ENCODE results near the gene ZNF346. TPM values are rescaled to one million over a fixed set of nuclear protein-coding genes. Genes with fewer than 3 reads are reported as not detected.

Gene ZNF346
- total and polyA plus RNA-seq, 8 donors, result 4.5 to 10.4 (median 7.6) TPM

- no peak for FAIRE-seq
- Histone ChIP-seq H3K27me3 (no peaks in the 10 kb centered on the region), H3K36me3 (no peaks in the 10 kb centered on the region), H3K9me3 (no peaks in the 10 kb centered on the region), H3K4me1 (no peaks in the 10 kb centered on the region), H3K4me3 (no peak overlapping the region), H3K27ac (no peak overlapping the region)
- no peak for ATAC-seq
- no peak for DNase-seq
- intact Hi-C loops (cut with DNase I), result no loop called here
- 78 to 92% methylated on average over 10 of the region's 10 CpGs for WGBS, 2 donors
- TF ChIP-seq CTCF (IDR thresholded peaks at IDR 0.05), result no peak
Observed at GRCh38 chr5:177081859-177082258, 59.4 kb downstream of the ZNF346 start.

- H3K4me1 ChIP-seq, result no peaks in the 10 kb centered on the region
- no peak overlapping the region for H3K27ac ChIP-seq
- H3K9me3 ChIP-seq, result no peaks in the 10 kb centered on the region
- ATAC-seq (no peak), DNase-seq (no peak), FAIRE-seq (no peak)
- H3K36me3 ChIP-seq, result no peaks in the 10 kb centered on the region
- intact Hi-C loops (cut with DNase I), result no loop called here
- TF ChIP-seq CTCF (IDR thresholded peaks at IDR 0.05), result no peak
- no peaks in the 10 kb centered on the region for H3K27me3 ChIP-seq
- no peak overlapping the region for H3K4me3 ChIP-seq
- 45 to 51% methylated on average over 4 of the region's 4 CpGs for WGBS, 2 donors
Observed at GRCh38 chr5:177083357-177083756, 60.9 kb downstream of the ZNF346 start.

- no peak overlapping the region for H3K27ac ChIP-seq
- no peaks in the 10 kb centered on the region for H3K9me3 ChIP-seq
- DNase-seq, result no peak
- FAIRE-seq, result no peak
- intact Hi-C loops (cut with DNase I), result no loop called here
- H3K4me1 ChIP-seq, result no peaks in the 10 kb centered on the region
- ATAC-seq, result no peak
- H3K27me3 ChIP-seq, result no peaks in the 10 kb centered on the region
- 46 to 63% methylated on average over 4 of the region's 4 CpGs for WGBS, 2 donors
- no peak for TF ChIP-seq CTCF (IDR thresholded peaks at IDR 0.05)
- H3K4me3 ChIP-seq, result no peak overlapping the region
- no peaks in the 10 kb centered on the region for H3K36me3 ChIP-seq
Observed at GRCh38 chr5:177084175-177084574, 61.7 kb downstream of the ZNF346 start.

GRCh38 chr5:177085985-177086653, 63.6 kb downstream of the ZNF346 start:
- Histone ChIP-seq H3K4me1 (no peaks in the 10 kb centered on the region), H3K4me3 (no peak overlapping the region), H3K27me3 (no peaks in the 10 kb centered on the region), H3K9me3 (no peaks in the 10 kb centered on the region), H3K36me3 (peaks cover 0 to 4% (median 0%) of the 10 kb centered on the region in 3 donors), H3K27ac (peak overlapping the region in 3 of 4 donors; percentile 2 to 80 (median 41))
- intact Hi-C loops (cut with DNase I), result no loop called here
- ATAC-seq, result no peak
- DNase-seq, result no peak
- FAIRE-seq, result no peak
- no peak for TF ChIP-seq CTCF (IDR thresholded peaks at IDR 0.05)
- 56% methylated on average over 12 to 13 of the region's 13 CpGs for WGBS, 2 donors

GRCh38 chr5:177086654-177087397, 64.3 kb downstream of the ZNF346 start, which contains the start of gene FGFR4:
TSS of gene FGFR4 (plus strand) at chr5:177086915. CDS start at chr5:177089603, 2,688 bp downstream.
- no peak for FAIRE-seq

More at GRCh38 chr5:177086654-177087397, 64.3 kb downstream of the ZNF346 start, which contains the start of gene FGFR4:
- WGBS, 2 donors, result 1 to 2% methylated on average over 35 to 65 of the region's 68 CpGs
- no peaks in the 10 kb centered on the region for H3K9me3 ChIP-seq
- H3K27ac ChIP-seq, result peak within 1 kb of the TSS; percentile 60 to 84 (median 74)
- DNase-seq (peak; percentile 83 to 94 (median 89)), ATAC-seq (peak; percentile 85 to 91 (median 87))
- peaks cover 0 to 11% (median 0%) of the 10 kb centered on the region in 3 donors for H3K36me3 ChIP-seq
- peak within 1 kb of the TSS; percentile 4 to 53 (median 32) for H3K4me3 ChIP-seq
- peak; percentile 64 to 70 (median 68) for TF ChIP-seq CTCF (IDR thresholded peaks at IDR 0.05)
- intact Hi-C loops (cut with DNase I), result no loop called here
- no peaks in the 10 kb centered on the region for H3K4me1 ChIP-seq
- no peaks in the 10 kb centered on the region for H3K27me3 ChIP-seq

Data from pancreas (tissue), 10 donors.